HL-60 (cell line): ENCODE measurements around the gene CUL4A.

Experiments
- POLR2AphosphoS5 ChIP-seq: IDR thresholded peaks from 2 replicates; pipeline ENCODE4 v1.6.1; 2012; ENCODE audit warnings: low read depth
- SPI1 ChIP-seq: IDR thresholded peaks from 2 replicates; pipeline ENCODE4 v1.6.1; 2012; ENCODE audit warnings: low read depth, mild to moderate bottlenecking, borderline replicate concordance
- TF ChIP-seq, protein P1 (sequence below): IDR thresholded peaks from one replicate; pipeline ENCODE4 v1.5.1; 2011; ENCODE audit warnings: low read length, control low read depth, inconsistent platforms; ENCODE audit not compliant: insufficient read depth
- TF ChIP-seq, protein P2 (sequence below): IDR thresholded peaks from 2 replicates; pipeline ENCODE4 v1.6.1; 2012; ENCODE audit warnings: low read depth; ENCODE audit not compliant: insufficient replicate concordance

DNA sequence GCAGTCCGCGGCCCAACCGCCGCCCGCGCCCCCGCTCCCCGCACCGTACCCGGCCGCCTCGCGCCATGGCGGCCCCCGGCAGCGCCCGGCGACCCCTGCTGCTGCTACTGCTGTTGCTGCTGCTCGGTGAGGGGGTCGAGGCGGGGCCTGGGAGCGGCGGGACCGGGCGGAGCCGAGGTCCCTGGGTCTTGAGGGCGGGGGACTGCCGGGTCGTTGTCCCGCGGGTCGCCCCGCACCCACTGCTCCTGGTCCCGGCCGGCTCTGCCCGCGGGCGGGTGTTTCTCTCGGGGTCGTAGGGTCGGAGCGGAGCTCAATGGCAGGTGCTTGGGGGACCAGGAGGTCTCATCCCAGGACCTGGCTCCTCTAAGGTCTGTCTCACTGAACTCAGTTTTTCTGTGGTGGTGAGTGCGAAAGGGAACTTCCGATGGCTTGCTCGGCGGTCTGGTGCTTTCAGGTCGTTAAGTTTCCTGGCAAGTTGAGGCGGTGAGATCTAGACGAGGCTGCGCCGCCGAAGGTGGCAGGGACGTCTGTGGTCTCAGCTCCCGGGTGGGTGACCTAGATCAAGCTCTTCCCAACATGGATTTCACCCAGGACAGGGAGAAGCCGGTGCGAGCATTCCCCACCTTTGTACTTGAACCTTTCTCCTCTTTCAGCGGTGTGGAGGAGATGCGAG lies 88.1 kb downstream of the CUL4A start:
- TF ChIP-seq, protein P1, sequence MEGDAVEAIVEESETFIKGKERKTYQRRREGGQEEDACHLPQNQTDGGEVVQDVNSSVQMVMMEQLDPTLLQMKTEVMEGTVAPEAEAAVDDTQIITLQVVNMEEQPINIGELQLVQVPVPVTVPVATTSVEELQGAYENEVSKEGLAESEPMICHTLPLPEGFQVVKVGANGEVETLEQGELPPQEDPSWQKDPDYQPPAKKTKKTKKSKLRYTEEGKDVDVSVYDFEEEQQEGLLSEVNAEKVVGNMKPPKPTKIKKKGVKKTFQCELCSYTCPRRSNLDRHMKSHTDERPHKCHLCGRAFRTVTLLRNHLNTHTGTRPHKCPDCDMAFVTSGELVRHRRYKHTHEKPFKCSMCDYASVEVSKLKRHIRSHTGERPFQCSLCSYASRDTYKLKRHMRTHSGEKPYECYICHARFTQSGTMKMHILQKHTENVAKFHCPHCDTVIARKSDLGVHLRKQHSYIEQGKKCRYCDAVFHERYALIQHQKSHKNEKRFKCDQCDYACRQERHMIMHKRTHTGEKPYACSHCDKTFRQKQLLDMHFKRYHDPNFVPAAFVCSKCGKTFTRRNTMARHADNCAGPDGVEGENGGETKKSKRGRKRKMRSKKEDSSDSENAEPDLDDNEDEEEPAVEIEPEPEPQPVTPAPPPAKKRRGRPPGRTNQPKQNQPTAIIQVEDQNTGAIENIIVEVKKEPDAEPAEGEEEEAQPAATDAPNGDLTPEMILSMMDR: no peak
- TF ChIP-seq, protein P2, sequence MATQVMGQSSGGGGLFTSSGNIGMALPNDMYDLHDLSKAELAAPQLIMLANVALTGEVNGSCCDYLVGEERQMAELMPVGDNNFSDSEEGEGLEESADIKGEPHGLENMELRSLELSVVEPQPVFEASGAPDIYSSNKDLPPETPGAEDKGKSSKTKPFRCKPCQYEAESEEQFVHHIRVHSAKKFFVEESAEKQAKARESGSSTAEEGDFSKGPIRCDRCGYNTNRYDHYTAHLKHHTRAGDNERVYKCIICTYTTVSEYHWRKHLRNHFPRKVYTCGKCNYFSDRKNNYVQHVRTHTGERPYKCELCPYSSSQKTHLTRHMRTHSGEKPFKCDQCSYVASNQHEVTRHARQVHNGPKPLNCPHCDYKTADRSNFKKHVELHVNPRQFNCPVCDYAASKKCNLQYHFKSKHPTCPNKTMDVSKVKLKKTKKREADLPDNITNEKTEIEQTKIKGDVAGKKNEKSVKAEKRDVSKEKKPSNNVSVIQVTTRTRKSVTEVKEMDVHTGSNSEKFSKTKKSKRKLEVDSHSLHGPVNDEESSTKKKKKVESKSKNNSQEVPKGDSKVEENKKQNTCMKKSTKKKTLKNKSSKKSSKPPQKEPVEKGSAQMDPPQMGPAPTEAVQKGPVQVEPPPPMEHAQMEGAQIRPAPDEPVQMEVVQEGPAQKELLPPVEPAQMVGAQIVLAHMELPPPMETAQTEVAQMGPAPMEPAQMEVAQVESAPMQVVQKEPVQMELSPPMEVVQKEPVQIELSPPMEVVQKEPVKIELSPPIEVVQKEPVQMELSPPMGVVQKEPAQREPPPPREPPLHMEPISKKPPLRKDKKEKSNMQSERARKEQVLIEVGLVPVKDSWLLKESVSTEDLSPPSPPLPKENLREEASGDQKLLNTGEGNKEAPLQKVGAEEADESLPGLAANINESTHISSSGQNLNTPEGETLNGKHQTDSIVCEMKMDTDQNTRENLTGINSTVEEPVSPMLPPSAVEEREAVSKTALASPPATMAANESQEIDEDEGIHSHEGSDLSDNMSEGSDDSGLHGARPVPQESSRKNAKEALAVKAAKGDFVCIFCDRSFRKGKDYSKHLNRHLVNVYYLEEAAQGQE: no peak
- TF ChIP-seq POLR2AphosphoS5 (no peak), SPI1 (no peak)
